AG04450 (cell line): Measurements from ENCODE around the gene PRKAR2B. TPM values are rescaled to one million over a fixed set of nuclear protein-coding genes. Genes with fewer than 3 reads are reported as not detected.

Experiments used
- CTCF ChIA-PET: fragments of 300-600, 350-600 bp; formaldehyde crosslinking; extraction: SDS; loops from one replicate; lab custom pipeline; 2022; ENCODE audit warnings: antibody characterized with exemption, inconsistent platforms; lab: Charles Lee
- POLR2A ChIA-PET: fragments of 350-600 bp; formaldehyde crosslinking; extraction: SDS; loops from one replicate; lab custom pipeline; 2021; ENCODE audit warnings: antibody characterized with exemption, inconsistent platforms; lab: Yijun Ruan, JAX
- DNase-seq: peaks from one replicate; pipeline ENCODE4 v3.0.0-alpha.2; 2011; ENCODE audit warnings: low read depth, low spot score
- H3K27ac ChIP-seq: one replicate; pipeline ENCODE4 v1.5.1; 2012; ENCODE audit warnings: low read depth, low read length, control low read depth
- H3K27me3 ChIP-seq: one replicate; pipeline ENCODE4 v1.6.0; 2012; ENCODE audit warnings: low read length; ENCODE audit not compliant: control insufficient read depth, insufficient read depth
- H3K4me3 ChIP-seq: 2 replicates; pipeline ENCODE4 v1.5.1; 2011; ENCODE audit warnings: mild to moderate bottlenecking, low read depth, low read length, control low read depth
- H3K9me3 ChIP-seq: 2 replicates; pipeline ENCODE4 v1.5.1; 2012; ENCODE audit warnings: low read length; ENCODE audit not compliant: control insufficient read depth, insufficient read depth
- polyA plus RNA-seq: library from polyadenylated mRNA; depleted of rRNA; stranded (reverse); fragments of >200 nt; gene quantifications from 2 replicates; pipeline ENCODE4 v1.2.3, GENCODE V29; 2011
- TF ChIP-seq, protein P1 (sequence below): IDR thresholded peaks from 2 replicates; pipeline ENCODE4 v1.5.1; 2011; ENCODE audit warnings: low read depth, low read length, control low read depth, inconsistent platforms

PRKAR2B gene
- polyA plus RNA-seq, 1 experiment = 13.0 TPM

DNA sequence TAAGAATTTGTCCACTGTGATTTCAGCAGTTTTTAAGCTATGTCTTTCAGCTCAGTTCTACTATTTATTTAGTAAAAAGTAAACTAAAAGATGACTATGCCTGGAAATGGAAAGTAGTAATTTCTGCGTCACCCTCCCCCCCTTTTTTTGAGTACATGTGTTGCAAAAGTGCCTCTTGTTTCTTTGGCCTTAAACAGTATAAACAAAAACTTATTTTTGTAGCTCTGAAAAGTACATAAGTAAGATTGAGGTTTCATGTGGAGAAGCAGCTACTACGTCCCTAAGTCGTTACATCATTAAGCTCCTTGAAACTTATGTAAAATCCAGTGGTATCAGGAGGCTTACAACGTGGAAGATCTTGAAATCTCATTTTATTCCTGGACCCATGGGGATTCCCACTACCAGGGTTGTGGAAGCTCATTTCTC, 78.0 kb downstream of the PRKAR2B start:
- H3K4me3 ChIP-seq = no peak overlapping the region
- H3K27me3 ChIP-seq = no peaks in the 10 kb centered on the region
- ChIA-PET CTCF (interaction anchor here (0.6 to 2.5 kb wide), 10 partner anchors 9 to 580 kb away, joined by 3 to 11 read pairs (median 5); no protein-coding TSS in a partner anchor), POLR2A (interaction anchor here (1.0 to 1.6 kb wide), 3 partner anchors 16 to 76 kb away, joined by 3 to 7 read pairs (median 3); partner anchors contain the start of gene HBP1)
- DNase-seq = peak; percentile 64
- no peak overlapping the region for H3K27ac ChIP-seq
- H3K9me3 ChIP-seq = no peaks in the 10 kb centered on the region
- TF ChIP-seq, protein P1, sequence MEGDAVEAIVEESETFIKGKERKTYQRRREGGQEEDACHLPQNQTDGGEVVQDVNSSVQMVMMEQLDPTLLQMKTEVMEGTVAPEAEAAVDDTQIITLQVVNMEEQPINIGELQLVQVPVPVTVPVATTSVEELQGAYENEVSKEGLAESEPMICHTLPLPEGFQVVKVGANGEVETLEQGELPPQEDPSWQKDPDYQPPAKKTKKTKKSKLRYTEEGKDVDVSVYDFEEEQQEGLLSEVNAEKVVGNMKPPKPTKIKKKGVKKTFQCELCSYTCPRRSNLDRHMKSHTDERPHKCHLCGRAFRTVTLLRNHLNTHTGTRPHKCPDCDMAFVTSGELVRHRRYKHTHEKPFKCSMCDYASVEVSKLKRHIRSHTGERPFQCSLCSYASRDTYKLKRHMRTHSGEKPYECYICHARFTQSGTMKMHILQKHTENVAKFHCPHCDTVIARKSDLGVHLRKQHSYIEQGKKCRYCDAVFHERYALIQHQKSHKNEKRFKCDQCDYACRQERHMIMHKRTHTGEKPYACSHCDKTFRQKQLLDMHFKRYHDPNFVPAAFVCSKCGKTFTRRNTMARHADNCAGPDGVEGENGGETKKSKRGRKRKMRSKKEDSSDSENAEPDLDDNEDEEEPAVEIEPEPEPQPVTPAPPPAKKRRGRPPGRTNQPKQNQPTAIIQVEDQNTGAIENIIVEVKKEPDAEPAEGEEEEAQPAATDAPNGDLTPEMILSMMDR = no peak

- CTCF ChIA-PET = interaction anchor here (1.0 to 2.5 kb wide), 6 partner anchors 8 to 581 kb away, joined by 3 to 11 read pairs (median 6); no protein-coding TSS in a partner anchor
- H3K27ac ChIP-seq = no peak overlapping the region
Observed at GRCh38 chr7:107123392-107123791, 78.9 kb downstream of the PRKAR2B start.

DNA sequence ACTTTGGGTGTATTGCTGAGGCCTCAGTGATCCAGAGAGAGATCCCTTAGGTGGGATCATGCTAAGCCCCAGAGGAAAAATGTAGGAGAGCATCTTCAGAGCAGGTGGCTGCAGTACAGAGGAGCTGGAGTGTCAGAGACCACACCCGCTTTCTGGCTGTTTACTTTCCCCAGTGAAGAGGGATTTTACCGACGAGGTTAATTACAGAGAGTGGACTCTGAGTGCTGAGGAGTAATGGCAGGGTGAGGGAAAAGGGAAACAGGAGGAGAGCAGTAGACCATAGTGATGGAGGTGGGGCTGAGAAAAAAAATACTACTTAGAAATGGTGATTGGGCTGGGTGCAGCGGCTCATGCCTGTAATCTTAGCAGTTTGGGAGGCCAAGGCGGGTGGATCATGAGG, 81.0 kb downstream of the PRKAR2B start:
- TF ChIP-seq, protein P1 = no peak
- CTCF ChIA-PET = no interaction called here
- no peak for DNase-seq
- POLR2A ChIA-PET = no interaction called here
- Histone ChIP-seq H3K9me3 (no peaks in the 10 kb centered on the region), H3K27ac (no peak overlapping the region), H3K27me3 (no peaks in the 10 kb centered on the region), H3K4me3 (no peak overlapping the region)

More at GRCh38 chr7:107123392-107123791, 78.9 kb downstream of the PRKAR2B start:
- POLR2A ChIA-PET = interaction anchor here (1.6 kb wide), 1 partner anchor 45 kb away, joined by 7 read pairs; the partner anchor contains the start of gene HBP1
- Histone ChIP-seq H3K9me3 (no peaks in the 10 kb centered on the region), H3K27me3 (no peaks in the 10 kb centered on the region), H3K4me3 (no peak overlapping the region)
- DNase-seq = no peak
- TF ChIP-seq, protein P1 = no peak

DNA sequence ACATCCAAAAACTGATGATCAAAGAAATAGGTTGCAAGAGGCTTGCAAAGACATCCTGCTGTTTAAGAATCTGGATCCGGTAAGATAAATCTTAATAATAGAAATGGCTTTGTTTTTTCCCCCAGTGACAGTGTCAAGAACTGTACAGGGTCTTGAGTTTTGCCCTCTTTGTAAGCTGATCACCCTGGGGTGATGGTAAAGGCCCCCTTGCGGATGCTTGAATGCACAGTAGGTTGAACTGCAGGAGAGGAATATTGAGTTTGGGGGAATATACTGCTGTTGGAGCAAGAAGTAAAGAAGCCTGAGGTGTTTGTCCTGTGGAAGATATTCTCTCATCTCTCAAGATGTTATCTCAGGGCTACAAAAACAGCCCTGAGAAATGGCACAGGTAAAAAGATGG, 83.7 kb downstream of the PRKAR2B start:
- no peak overlapping the region for H3K4me3 ChIP-seq
- CTCF ChIA-PET = no interaction called here
- H3K9me3 ChIP-seq = no peaks in the 10 kb centered on the region
- POLR2A ChIA-PET = no interaction called here
- TF ChIP-seq, protein P1 = no peak
- no peak overlapping the region for H3K27ac ChIP-seq
- no peaks in the 10 kb centered on the region for H3K27me3 ChIP-seq
- DNase-seq = no peak

- ChIA-PET POLR2A (no interaction called here), CTCF (no interaction called here)
- Histone ChIP-seq H3K27ac (no peak overlapping the region), H3K27me3 (no peaks in the 10 kb centered on the region), H3K4me3 (no peak overlapping the region), H3K9me3 (no peaks in the 10 kb centered on the region)
- DNase-seq = no peak
- TF ChIP-seq, protein P1 = no peak
Observed at GRCh38 chr7:107128748-107129147, 84.2 kb downstream of the PRKAR2B start.
